ENCODE measurements around the gene MAPK8. TPM values are rescaled to one million over a fixed set of nuclear protein-coding genes. Genes with fewer than 3 reads are reported as not detected.

MAPK8 gene
- polyA plus RNA-seq, 1 of the 3 experiments (the other 2 are of a cell fraction), result 26.4 TPM

- Histone ChIP-seq H3K4me1 (ENCODE audit: control insufficient read depth in 1 of 2, insufficient read depth in 2 of 2, low read depth in 1 of 2, low read length in 1 of 2) (peaks cover 7 to 11% of the 10 kb centered on the region in 2 experiments; a peak in 3 of 4 replicates), H2AFZ (ENCODE audit: low read depth) (no peak overlapping the region), H3K9me2 (no peaks in the 10 kb centered on the region), H3K4me3 (ENCODE audit: low read depth in 2 of 2, low read length in 1 of 2) (no peak overlapping the region), H3K4me2 (no peak overlapping the region), H3K9me3 (no peaks in the 10 kb centered on the region; the same call in 1 of the 2 replicates), H3K27ac (ENCODE audit: low read depth in 2 of 2, low read length in 1 of 2) (no peak overlapping the region), H3K9ac (no peak overlapping the region), H3F3A (replicated peaks; ENCODE audit: insufficient read depth) (peaks cover 4% of the 10 kb centered on the region), H4K20me1 (ENCODE audit: insufficient read depth) (no peaks in the 10 kb centered on the region), H3K36me3 (replicated peaks in 1 of 2; ENCODE audit: control insufficient read depth in 1 of 2, insufficient read depth in 2 of 2, low read length in 1 of 2) (peaks cover 0 to 10% of the 10 kb centered on the region in 2 experiments), H3K27me3 (ENCODE audit: insufficient read depth) (no peaks in the 10 kb centered on the region), H3K79me2 (ENCODE audit: insufficient read depth) (peaks cover 78% of the 10 kb centered on the region)
- POLR2A ChIA-PET, result interaction anchor here (0.5 kb wide), 1 partner anchor 83 kb away, joined by 3 read pairs; no protein-coding TSS in a partner anchor
- TF ChIP-seq NFIC (IDR thresholded peaks at IDR 0.05; ENCODE audit: borderline replicate concordance), result peak; percentile 77
- no peak for TF ChIP-seq SMC3 (IDR thresholded peaks at IDR 0.05; ENCODE audit: low read depth, low read length)
- CTCF ChIA-PET, result interaction anchor here (1.8 kb wide), 1 partner anchor 272 kb away, joined by 11 read pairs; no protein-coding TSS in a partner anchor
- no peak for DNase-seq
Measured at GRCh38 chr10:48384699-48384982, 78.2 kb downstream of the MAPK8 start.

DNA sequence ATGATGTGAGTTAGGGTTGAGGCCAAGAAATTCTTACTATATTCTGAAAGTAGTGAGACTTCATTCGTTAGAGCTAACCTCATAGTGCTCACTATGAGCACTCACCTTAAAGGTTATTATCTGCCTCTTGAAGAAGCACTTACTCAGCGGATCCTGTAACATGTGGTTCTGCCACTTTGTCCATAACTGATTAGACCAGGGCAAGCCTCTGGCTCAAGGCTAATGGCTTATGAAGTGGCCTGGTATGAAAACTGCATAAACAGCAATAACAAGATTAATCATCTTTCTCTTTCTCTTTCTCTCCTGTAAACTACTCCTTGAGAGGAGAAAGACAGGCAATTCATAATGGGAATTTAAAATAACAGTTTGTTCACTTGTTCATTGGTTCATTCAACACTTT lies 82.8 kb downstream of the MAPK8 start:
- TF ChIP-seq ZBTB33 (IDR thresholded peaks at IDR 0.05; ENCODE audit: borderline replicate concordance, low read depth) (no peak), MXI1 (IDR thresholded peaks at IDR 0.05; ENCODE audit: low read depth, low read length) (no peak), RAD21 (IDR thresholded peaks at IDR 0.05; ENCODE audit: low read length) (no peak), JUND (IDR thresholded peaks at IDR 0.05) (no peak), ELF1 (IDR thresholded peaks at IDR 0.05) (no peak), RXRA (IDR thresholded peaks at IDR 0.05; ENCODE audit: borderline replicate concordance, low read depth) (no peak), FOSL2 (IDR thresholded peaks at IDR 0.05; ENCODE audit: borderline replicate concordance, low read depth) (no peak), POLR2AphosphoS5 (IDR thresholded peaks at IDR 0.05; ENCODE audit: low read depth, low read length) (no peak), MEF2A (IDR thresholded peaks at IDR 0.05; ENCODE audit: borderline replicate concordance, low read depth) (no peak), REST (IDR thresholded peaks at IDR 0.05; ENCODE audit: low read depth, low read length) (no peak), TEAD4 (IDR thresholded peaks at IDR 0.05; ENCODE audit: borderline replicate concordance, insufficient read depth) (no peak), RCOR1 (IDR thresholded peaks at IDR 0.05; ENCODE audit: low read length) (no peak), NRF1 (IDR thresholded peaks at IDR 0.05; ENCODE audit: low read depth, low read length) (no peak), GATA2 (CRISPR knock-in tag; IDR thresholded peaks at IDR 0.05) (no peak)
- TF ChIP-seq, protein P1, sequence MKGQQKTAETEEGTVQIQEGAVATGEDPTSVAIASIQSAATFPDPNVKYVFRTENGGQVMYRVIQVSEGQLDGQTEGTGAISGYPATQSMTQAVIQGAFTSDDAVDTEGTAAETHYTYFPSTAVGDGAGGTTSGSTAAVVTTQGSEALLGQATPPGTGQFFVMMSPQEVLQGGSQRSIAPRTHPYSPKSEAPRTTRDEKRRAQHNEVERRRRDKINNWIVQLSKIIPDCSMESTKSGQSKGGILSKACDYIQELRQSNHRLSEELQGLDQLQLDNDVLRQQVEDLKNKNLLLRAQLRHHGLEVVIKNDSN (IDR thresholded peaks at IDR 0.05; ENCODE audit: borderline replicate concordance, low read depth), result no peak
- TF ChIP-seq, protein P2, sequence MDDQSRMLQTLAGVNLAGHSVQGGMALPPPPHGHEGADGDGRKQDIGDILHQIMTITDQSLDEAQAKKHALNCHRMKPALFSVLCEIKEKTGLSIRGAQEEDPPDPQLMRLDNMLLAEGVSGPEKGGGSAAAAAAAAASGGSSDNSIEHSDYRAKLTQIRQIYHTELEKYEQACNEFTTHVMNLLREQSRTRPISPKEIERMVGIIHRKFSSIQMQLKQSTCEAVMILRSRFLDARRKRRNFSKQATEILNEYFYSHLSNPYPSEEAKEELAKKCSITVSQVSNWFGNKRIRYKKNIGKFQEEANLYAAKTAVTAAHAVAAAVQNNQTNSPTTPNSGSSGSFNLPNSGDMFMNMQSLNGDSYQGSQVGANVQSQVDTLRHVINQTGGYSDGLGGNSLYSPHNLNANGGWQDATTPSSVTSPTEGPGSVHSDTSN (IDR thresholded peaks at IDR 0.05), result no peak
- TF ChIP-seq, protein P3, sequence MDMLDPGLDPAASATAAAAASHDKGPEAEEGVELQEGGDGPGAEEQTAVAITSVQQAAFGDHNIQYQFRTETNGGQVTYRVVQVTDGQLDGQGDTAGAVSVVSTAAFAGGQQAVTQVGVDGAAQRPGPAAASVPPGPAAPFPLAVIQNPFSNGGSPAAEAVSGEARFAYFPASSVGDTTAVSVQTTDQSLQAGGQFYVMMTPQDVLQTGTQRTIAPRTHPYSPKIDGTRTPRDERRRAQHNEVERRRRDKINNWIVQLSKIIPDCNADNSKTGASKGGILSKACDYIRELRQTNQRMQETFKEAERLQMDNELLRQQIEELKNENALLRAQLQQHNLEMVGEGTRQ (IDR thresholded peaks at IDR 0.05; ENCODE audit: borderline replicate concordance, low read depth, low read length), result no peak
- TF ChIP-seq, protein P4, sequence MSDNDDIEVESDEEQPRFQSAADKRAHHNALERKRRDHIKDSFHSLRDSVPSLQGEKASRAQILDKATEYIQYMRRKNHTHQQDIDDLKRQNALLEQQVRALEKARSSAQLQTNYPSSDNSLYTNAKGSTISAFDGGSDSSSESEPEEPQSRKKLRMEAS (IDR thresholded peaks at IDR 0.05; ENCODE audit: low read depth), result no peak
- ChIA-PET CTCF (interaction anchor here (1.4 to 1.5 kb wide), 2 partner anchors 26 to 267 kb away, joined by 3 to 5 read pairs; no protein-coding TSS in a partner anchor), POLR2A (no interaction called here)

More for the DNA sequence above, 82.8 kb downstream of the MAPK8 start:
- no peaks in the 10 kb centered on the region for H3K9me2 ChIP-seq
- DNase-seq, result no peak
- H3K79me2 ChIP-seq (ENCODE audit: insufficient read depth), result peaks cover 88% of the 10 kb centered on the region
- no peak overlapping the region for H3K4me3 ChIP-seq (ENCODE audit: low read depth in 2 of 2, low read length in 1 of 2)
- H4K20me1 ChIP-seq (ENCODE audit: insufficient read depth), result peaks cover 5% of the 10 kb centered on the region
- H3K9me3 ChIP-seq, result no peaks in the 10 kb centered on the region
- H3K4me1 ChIP-seq (ENCODE audit: control insufficient read depth in 1 of 2, insufficient read depth in 2 of 2, low read depth in 1 of 2, low read length in 1 of 2), result peaks cover 7 to 35% of the 10 kb centered on the region in 2 experiments; a peak in 3 of 4 replicates
- H2AFZ ChIP-seq (ENCODE audit: low read depth), result no peak overlapping the region
- H3K27ac ChIP-seq (ENCODE audit: low read depth in 2 of 2, low read length in 1 of 2), result no peak overlapping the region; a peak in 2 of 4 replicates
- H3K27me3 ChIP-seq (ENCODE audit: insufficient read depth), result no peaks in the 10 kb centered on the region
- no peak overlapping the region for H3K4me2 ChIP-seq
- no peaks in the 10 kb centered on the region for H3K36me3 ChIP-seq (replicated peaks in 1 of 2; ENCODE audit: control insufficient read depth in 1 of 2, insufficient read depth in 2 of 2, low read length in 1 of 2)
- 85% methylated on average over 2 of the region's 2 CpGs for WGBS (ENCODE audit: low lambda C conversion rate)
- H3K9ac ChIP-seq, result no peak overlapping the region
- peaks cover 22% of the 10 kb centered on the region for H3F3A ChIP-seq (replicated peaks; ENCODE audit: insufficient read depth)
